ENCODE data around the gene KCTD11. TPM values are rescaled to one million over a fixed set of nuclear protein-coding genes. Genes with fewer than 3 reads are reported as not detected.

Gene KCTD11
- total RNA-seq, 1 experiment from 2014 or later, result 11.0 TPM

DNA sequence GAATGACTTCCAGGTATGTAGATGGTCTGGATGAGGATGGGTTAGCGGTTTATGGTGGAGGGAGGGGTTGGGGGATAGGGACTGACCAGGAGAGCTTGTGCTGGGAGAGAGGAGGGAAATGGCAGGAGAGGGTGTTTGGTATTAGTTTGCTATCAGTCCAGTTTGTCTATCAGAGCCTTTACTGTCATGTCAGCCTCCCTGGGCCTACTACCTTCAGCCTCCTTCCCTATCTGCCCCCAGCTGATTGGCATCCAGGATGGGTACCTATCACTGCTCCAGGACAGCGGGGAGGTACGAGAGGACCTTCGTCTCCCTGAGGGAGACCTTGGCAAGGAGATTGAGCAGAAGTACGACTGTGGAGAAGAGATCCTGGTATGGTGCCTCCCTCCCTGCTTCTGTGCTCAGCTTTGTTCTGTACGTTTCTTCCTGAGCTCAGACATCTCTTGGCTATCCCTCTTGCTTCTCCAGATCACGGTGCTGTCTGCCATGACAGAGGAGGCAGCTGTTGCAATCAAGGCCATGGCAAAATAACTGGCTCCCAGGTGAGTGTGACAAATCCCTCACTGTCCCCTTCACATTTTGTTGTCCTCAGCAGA, 40.8 kb upstream of the KCTD11 start:
- ATAC-seq (no peak), DNase-seq (ENCODE audit: low read depth, low spot score) (no peak)
- Histone ChIP-seq H3K27me3 (ENCODE audit: control insufficient read depth, insufficient read depth, low read length) (no peaks in the 10 kb centered on the region), H3K36me3 (ENCODE audit: control insufficient read depth, insufficient read depth, low read length) (peaks cover 29% of the 10 kb centered on the region), H3K9me3 (ENCODE audit: control insufficient read depth, insufficient read depth, low read depth, low read length) (no peaks in the 10 kb centered on the region), H3K27ac (ENCODE audit: low read length) (peak overlapping the region; percentile 11; the same call in 1 of the 2 replicates), H3K4me1 (ENCODE audit: control insufficient read depth, insufficient read depth, low read length) (peaks cover 42% of the 10 kb centered on the region), H3K4me3 (ENCODE audit: low read depth in 2 of 2, low read length in 2 of 2) (no peak overlapping the region)
- POLR2A ChIA-PET, result no interaction called here
- no peak for TF ChIP-seq SIN3A (IDR thresholded peaks at IDR 0.05; ENCODE audit: borderline replicate concordance, insufficient read depth, low read depth, low read length)
- TF ChIP-seq POLR2AphosphoS5 (IDR thresholded peaks at IDR 0.05; ENCODE audit: low read depth, low read length), result no peak
- TF ChIP-seq CTCF (IDR thresholded peaks at IDR 0.05), result no peak
- TF ChIP-seq REST (IDR thresholded peaks at IDR 0.05; ENCODE audit: insufficient read depth in 1 of 2, low read depth in 2 of 2, low read length in 1 of 2), result no peak
- no peak for TF ChIP-seq TCF7L2 (IDR thresholded peaks at IDR 0.05; ENCODE audit: low read depth, low read length)
- CTCF ChIA-PET, result no interaction called here
- no TSS peak for BruUV-seq (replicated peaks)
- intact Hi-C loops (cut with micrococcal nuclease; ENCODE audit: unreplicated experiment), result no loop called here
- in situ Hi-C loops (cut with HindIII; ENCODE audit: low pct_unique_long_range_greater_than_20kb, low sequenced_read_pairs), result no loop called here

DNA sequence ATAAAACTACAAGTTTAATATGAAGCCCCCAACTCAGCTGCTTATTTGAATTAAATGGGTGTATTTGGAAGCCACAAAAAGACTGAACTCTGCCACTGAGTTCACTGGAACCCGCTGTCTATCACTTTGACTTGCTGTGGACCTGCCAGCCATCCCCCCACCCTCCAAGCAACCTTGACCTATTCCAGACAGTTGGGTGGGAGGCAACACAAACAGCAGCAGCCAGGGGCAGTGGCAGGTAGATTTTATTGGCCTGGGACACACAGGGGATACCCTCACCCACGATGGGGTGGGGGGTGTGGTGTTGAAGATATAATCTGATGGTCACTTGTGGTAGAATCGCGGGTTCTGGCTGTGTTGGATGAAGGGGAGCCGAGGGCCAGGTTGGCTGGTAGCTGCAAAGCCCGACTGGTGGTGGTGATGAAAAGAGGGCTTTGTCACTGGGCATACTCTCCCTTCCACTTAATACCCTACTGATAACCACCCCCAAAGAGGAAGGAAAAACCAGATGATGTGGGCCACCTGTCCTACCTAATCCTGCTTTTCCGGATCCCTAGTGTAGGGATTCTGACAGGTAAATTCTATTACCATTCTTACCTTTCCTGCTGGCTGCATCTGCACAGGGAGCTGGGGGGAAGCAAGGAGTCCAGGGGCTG, 39.4 kb upstream of the KCTD11 start:
- ChIA-PET CTCF (interaction anchor here (0.8 to 1.3 kb wide), 2 partner anchors 17 to 32 kb away, joined by 3 to 13 read pairs; partner anchors contain the start of gene SLC2A4), POLR2A (interaction anchor here (0.5 to 1.9 kb wide), 4 partner anchors 17 to 819 kb away, joined by 3 to 5 read pairs (median 4); partner anchors contain the start of gene SLC2A4)
- ATAC-seq (no peak), DNase-seq (ENCODE audit: low read depth, low spot score) (no peak)
- intact Hi-C loops (cut with micrococcal nuclease; ENCODE audit: unreplicated experiment), result no loop called here
- no peaks in the 10 kb centered on the region for H3K27me3 ChIP-seq (ENCODE audit: control insufficient read depth, insufficient read depth, low read length)
- H3K9me3 ChIP-seq (ENCODE audit: control insufficient read depth, insufficient read depth, low read depth, low read length), result no peaks in the 10 kb centered on the region
- no TSS peak for BruUV-seq (replicated peaks)
- TF ChIP-seq POLR2AphosphoS5 (IDR thresholded peaks at IDR 0.05; ENCODE audit: low read depth, low read length), result peak; percentile 43; the same call in 1 of the 2 replicates
- no peak for TF ChIP-seq CTCF (IDR thresholded peaks at IDR 0.05)
- peak overlapping the region; percentile 36; the same call in 1 of the 2 replicates for H3K27ac ChIP-seq (ENCODE audit: low read length)
- peaks cover 29% of the 10 kb centered on the region for H3K36me3 ChIP-seq (ENCODE audit: control insufficient read depth, insufficient read depth, low read length)
- H3K4me1 ChIP-seq (ENCODE audit: control insufficient read depth, insufficient read depth, low read length), result peaks cover 42% of the 10 kb centered on the region
- H3K4me3 ChIP-seq (ENCODE audit: low read depth in 2 of 2, low read length in 2 of 2), result no peak overlapping the region
- in situ Hi-C loops (cut with HindIII; ENCODE audit: low pct_unique_long_range_greater_than_20kb, low sequenced_read_pairs), result no loop called here
